OCI-LY3 (cell line): ENCODE results near the gene HS6ST1.

Source experiments
- H2AFZ ChIP-seq: fragments of 200-600, 300-600 bp; shearing (Covaris generic); 2 replicates; pipeline ENCODE4 v1.6.0; 2014; ENCODE audit warnings: antibody characterized with exemption, low read depth, low read length
- H3K27ac ChIP-seq: fragments of 200-600, 300-600 bp; sonication (generic); 2 replicates; pipeline ENCODE4 v1.5.1; 2014; ENCODE audit warnings: mild to moderate bottlenecking, low read length, moderate library complexity, mixed read lengths
- H3K27me3 ChIP-seq: fragments of 200-600, 300-600 bp; sonication (generic); 2 replicates; pipeline ENCODE4 v1.6.1; 2014; ENCODE audit warnings: low read depth, low read length, mixed read lengths
- H3K36me3 ChIP-seq: fragments of 200-600, 300-600 bp; sonication (generic); replicated peaks from 2 replicates; pipeline ENCODE3; 2014; ENCODE audit warnings: low read depth, low read length, mixed read lengths
- H3K4me1 ChIP-seq: fragments of 300-600, 200-600 bp; sonication (generic); 2 replicates; pipeline ENCODE4 v1.6.1; 2014; ENCODE audit warnings: low read length, mixed read lengths
- H3K4me2 ChIP-seq: fragments of 200-600, 300-600 bp; sonication (generic); 2 replicates; pipeline ENCODE4 v1.6.1; 2014; ENCODE audit warnings: low read length, mixed read lengths
- H3K4me3 ChIP-seq: fragments of 300-600, 200-600 bp; sonication (generic); 2 replicates; pipeline ENCODE4 v1.5.1; 2014; ENCODE audit warnings: antibody characterized with exemption, mild to moderate bottlenecking, low read length, moderate library complexity
- H3K79me2 ChIP-seq: fragments of 300-600, 200-600 bp; shearing (Covaris generic); 2 replicates; pipeline ENCODE4 v1.6.1; 2014; ENCODE audit warnings: mild to moderate bottlenecking, low read length, mixed read lengths
- H3K9ac ChIP-seq: fragments of 300-600, 200-600 bp; shearing (Covaris generic); 2 replicates; pipeline ENCODE4 v1.6.0; 2014; ENCODE audit warnings: mild to moderate bottlenecking, low read length, moderate library complexity
- H3K9me3 ChIP-seq: fragments of 200-600, 300-600 bp; shearing (Covaris generic); 2 replicates; pipeline ENCODE4 v1.6.1; 2014; ENCODE audit warnings: low read length, mixed read lengths; ENCODE audit not compliant: insufficient read depth
- H4K20me1 ChIP-seq: fragments of 200-600, 300-600 bp; sonication (generic); 2 replicates; pipeline ENCODE4 v1.6.1; 2016; ENCODE audit warnings: low read length, mixed read lengths; ENCODE audit not compliant: insufficient read depth
- CTCF ChIP-seq: fragments of 200-600, 300-600 bp; sonication (generic); IDR thresholded peaks from 2 replicates; pipeline ENCODE4 v1.5.1; 2014; ENCODE audit warnings: antibody characterized with exemption, low read length, low read depth
- EZH2phosphoT487 ChIP-seq: fragments of 200-600 bp; shearing (Covaris generic); IDR thresholded peaks from 2 replicates; pipeline ENCODE4 v1.6.1; 2018; ENCODE audit warnings: antibody characterized with exemption, mixed run types, low read depth

HS6ST1 gene

GRCh38 chr2:128237081-128237534 is 81.6 kb downstream of the HS6ST1 start:
- H2AFZ ChIP-seq = no peak overlapping the region
- no peak for TF ChIP-seq CTCF
- no peak for TF ChIP-seq EZH2phosphoT487
- no peak overlapping the region for H3K9ac ChIP-seq
- no peaks in the 10 kb centered on the region for H3K27me3 ChIP-seq
- H3K4me3 ChIP-seq = no peak overlapping the region
- H3K4me2 ChIP-seq = no peak overlapping the region
- no peaks in the 10 kb centered on the region for H4K20me1 ChIP-seq
- no peaks in the 10 kb centered on the region for H3K79me2 ChIP-seq
- no peaks in the 10 kb centered on the region for H3K9me3 ChIP-seq
- peaks cover 9% of the 10 kb centered on the region for H3K4me1 ChIP-seq
- no peaks in the 10 kb centered on the region for H3K36me3 ChIP-seq
- no peak overlapping the region for H3K27ac ChIP-seq

GRCh38 chr2:128236491-128237035 is 82.1 kb downstream of the HS6ST1 start:
- H3K4me3 ChIP-seq = no peak overlapping the region
- no peak for TF ChIP-seq CTCF
- TF ChIP-seq EZH2phosphoT487 = no peak
- no peaks in the 10 kb centered on the region for H3K79me2 ChIP-seq
- no peak overlapping the region for H3K4me2 ChIP-seq
- no peaks in the 10 kb centered on the region for H3K27me3 ChIP-seq
- no peak overlapping the region for H3K9ac ChIP-seq
- peaks cover 9% of the 10 kb centered on the region for H3K4me1 ChIP-seq
- no peaks in the 10 kb centered on the region for H4K20me1 ChIP-seq
- no peaks in the 10 kb centered on the region for H3K36me3 ChIP-seq
- H2AFZ ChIP-seq = no peak overlapping the region
- no peaks in the 10 kb centered on the region for H3K9me3 ChIP-seq
- no peak overlapping the region for H3K27ac ChIP-seq

- TF ChIP-seq EZH2phosphoT487 = no peak
- TF ChIP-seq CTCF = no peak
- Histone ChIP-seq H3K4me3 (no peak overlapping the region), H3K9me3 (no peaks in the 10 kb centered on the region), H2AFZ (no peak overlapping the region), H3K36me3 (no peaks in the 10 kb centered on the region), H3K9ac (no peak overlapping the region), H3K79me2 (no peaks in the 10 kb centered on the region), H3K27me3 (no peaks in the 10 kb centered on the region), H4K20me1 (no peaks in the 10 kb centered on the region), H3K4me1 (peaks cover 9% of the 10 kb centered on the region), H3K27ac (no peak overlapping the region), H3K4me2 (no peak overlapping the region)
These were observed 83.1 kb downstream of the HS6ST1 start for GRCh38 chr2:128235581-128235980.

GRCh38 chr2:128234613-128235012 is 84.1 kb downstream of the HS6ST1 start:
- no peaks in the 10 kb centered on the region for H3K27me3 ChIP-seq
- peaks cover 9% of the 10 kb centered on the region for H3K4me1 ChIP-seq
- H3K9ac ChIP-seq = no peak overlapping the region
- H3K79me2 ChIP-seq = no peaks in the 10 kb centered on the region
- H2AFZ ChIP-seq = no peak overlapping the region
- H3K4me2 ChIP-seq = no peak overlapping the region
- no peak overlapping the region for H3K27ac ChIP-seq
- H4K20me1 ChIP-seq = no peaks in the 10 kb centered on the region
- H3K36me3 ChIP-seq = no peaks in the 10 kb centered on the region
- TF ChIP-seq EZH2phosphoT487 (no peak), CTCF (no peak)
- no peak overlapping the region for H3K4me3 ChIP-seq
- H3K9me3 ChIP-seq = no peaks in the 10 kb centered on the region
